Measurements from ENCODE around the gene ABTB2.
A peak's percentile ranks its signal among the peaks of the same experiment; 100 is the strongest.

Gene ABTB2

GRCh38 chr11:34180040-34180813, 177.6 kb downstream of the ABTB2 start:
- peak; percentile 74 for ATAC-seq
- Mint-ChIP-seq H3K4me3 (no peak overlapping the region), H3K27ac (no peak overlapping the region), H3K4me1 (peaks cover 32% of the 10 kb centered on the region), H3K36me3 (no peaks in the 10 kb centered on the region), H3K9me3 (no peaks in the 10 kb centered on the region), H3K27me3 (no peaks in the 10 kb centered on the region)

GRCh38 chr11:34179026-34179675, 178.7 kb downstream of the ABTB2 start:
- Mint-ChIP-seq H3K27me3 (no peaks in the 10 kb centered on the region), H3K27ac (no peak overlapping the region)
- ATAC-seq = no peak

GRCh38 chr11:34178209-34178821, 179.5 kb downstream of the ABTB2 start:
- H3K4me1 Mint-ChIP-seq = peaks cover 48% of the 10 kb centered on the region
- H3K4me3 Mint-ChIP-seq = no peak overlapping the region
- ATAC-seq = no peak
- no peaks in the 10 kb centered on the region for H3K27me3 Mint-ChIP-seq
- H3K36me3 Mint-ChIP-seq = no peaks in the 10 kb centered on the region
- no peak overlapping the region for H3K27ac Mint-ChIP-seq
- no peaks in the 10 kb centered on the region for H3K9me3 Mint-ChIP-seq

More at GRCh38 chr11:34179026-34179675, 178.7 kb downstream of the ABTB2 start:
- Mint-ChIP-seq H3K36me3 (no peaks in the 10 kb centered on the region), H3K4me1 (peaks cover 42% of the 10 kb centered on the region), H3K9me3 (no peaks in the 10 kb centered on the region), H3K4me3 (no peak overlapping the region)

GRCh38 chr11:34176751-34177209, 181.0 kb downstream of the ABTB2 start:
- Mint-ChIP-seq H3K4me1 (peaks cover 38% of the 10 kb centered on the region), H3K36me3 (no peaks in the 10 kb centered on the region), H3K9me3 (no peaks in the 10 kb centered on the region), H3K27ac (peak overlapping the region; percentile 22), H3K4me3 (no peak overlapping the region), H3K27me3 (peaks cover 8% of the 10 kb centered on the region)
- ATAC-seq = no peak

- no peaks in the 10 kb centered on the region for H3K9me3 Mint-ChIP-seq
- peaks cover 36% of the 10 kb centered on the region for H3K4me1 Mint-ChIP-seq
- peak overlapping the region; percentile 53 for H3K27ac Mint-ChIP-seq
- ATAC-seq = no peak
- H3K4me3 Mint-ChIP-seq = no peak overlapping the region
- H3K27me3 Mint-ChIP-seq = peaks cover 8% of the 10 kb centered on the region
- H3K36me3 Mint-ChIP-seq = peaks cover 10% of the 10 kb centered on the region
These were observed 182.4 kb downstream of the ABTB2 start for GRCh38 chr11:34175284-34176019.

- H3K27ac Mint-ChIP-seq = peak overlapping the region; percentile 53
- no peaks in the 10 kb centered on the region for H3K9me3 Mint-ChIP-seq
- peak overlapping the region; percentile 72 for H3K4me3 Mint-ChIP-seq
- H3K36me3 Mint-ChIP-seq = peaks cover 19% of the 10 kb centered on the region
- peaks cover 8% of the 10 kb centered on the region for H3K27me3 Mint-ChIP-seq
- peak; percentile 97 for ATAC-seq
- peaks cover 36% of the 10 kb centered on the region for H3K4me1 Mint-ChIP-seq
These were observed 183.3 kb downstream of the ABTB2 start for GRCh38 chr11:34174412-34175041.

GRCh38 chr11:34173050-34173449, 184.8 kb downstream of the ABTB2 start:
- peaks cover 8% of the 10 kb centered on the region for H3K27me3 Mint-ChIP-seq
- no peak overlapping the region for H3K27ac Mint-ChIP-seq
- H3K4me1 Mint-ChIP-seq = peaks cover 31% of the 10 kb centered on the region
- peaks cover 31% of the 10 kb centered on the region for H3K36me3 Mint-ChIP-seq
- no peak for ATAC-seq
- no peaks in the 10 kb centered on the region for H3K9me3 Mint-ChIP-seq
- no peak overlapping the region for H3K4me3 Mint-ChIP-seq

- H3K4me3 Mint-ChIP-seq = no peak overlapping the region
- peaks cover 8% of the 10 kb centered on the region for H3K27me3 Mint-ChIP-seq
- H3K36me3 Mint-ChIP-seq = peaks cover 55% of the 10 kb centered on the region
- ATAC-seq = no peak
- no peak overlapping the region for H3K27ac Mint-ChIP-seq
- no peaks in the 10 kb centered on the region for H3K9me3 Mint-ChIP-seq
- H3K4me1 Mint-ChIP-seq = peaks cover 11% of the 10 kb centered on the region
These were observed 188.1 kb downstream of the ABTB2 start for GRCh38 chr11:34169686-34170085.

GRCh38 chr11:34168642-34169420, 189.0 kb downstream of the ABTB2 start:
- no peak for ATAC-seq
- Mint-ChIP-seq H3K9me3 (no peaks in the 10 kb centered on the region), H3K27me3 (peaks cover 8% of the 10 kb centered on the region), H3K4me1 (peaks cover 3% of the 10 kb centered on the region), H3K27ac (no peak overlapping the region), H3K36me3 (peaks cover 59% of the 10 kb centered on the region), H3K4me3 (no peak overlapping the region)

- Mint-ChIP-seq H3K27ac (no peak overlapping the region), H3K36me3 (peaks cover 59% of the 10 kb centered on the region), H3K4me1 (no peaks in the 10 kb centered on the region), H3K9me3 (no peaks in the 10 kb centered on the region), H3K27me3 (peaks cover 4% of the 10 kb centered on the region), H3K4me3 (no peak overlapping the region)
- no peak for ATAC-seq
These were observed 189.8 kb downstream of the ABTB2 start for GRCh38 chr11:34167961-34168360.

- Mint-ChIP-seq H3K4me1 (no peaks in the 10 kb centered on the region), H3K27ac (no peak overlapping the region), H3K27me3 (no peaks in the 10 kb centered on the region), H3K4me3 (no peak overlapping the region), H3K9me3 (no peaks in the 10 kb centered on the region), H3K36me3 (peaks cover 59% of the 10 kb centered on the region)
- no peak for ATAC-seq
These were observed 190.7 kb downstream of the ABTB2 start for GRCh38 chr11:34166806-34167740.

- Mint-ChIP-seq H3K9me3 (no peaks in the 10 kb centered on the region), H3K27me3 (no peaks in the 10 kb centered on the region), H3K36me3 (peaks cover 54% of the 10 kb centered on the region), H3K4me3 (no peak overlapping the region), H3K27ac (no peak overlapping the region), H3K4me1 (no peaks in the 10 kb centered on the region)
- no peak for ATAC-seq
These were observed 191.8 kb downstream of the ABTB2 start for GRCh38 chr11:34165786-34166555.

- H3K27ac Mint-ChIP-seq = no peak overlapping the region
- H3K4me1 Mint-ChIP-seq = no peaks in the 10 kb centered on the region
- no peaks in the 10 kb centered on the region for H3K27me3 Mint-ChIP-seq
- no peak for ATAC-seq
- no peaks in the 10 kb centered on the region for H3K9me3 Mint-ChIP-seq
- no peak overlapping the region for H3K4me3 Mint-ChIP-seq
- H3K36me3 Mint-ChIP-seq = peaks cover 51% of the 10 kb centered on the region
These were observed 192.7 kb downstream of the ABTB2 start for GRCh38 chr11:34165121-34165520.
